Uterus (tissue), 2 donors: ENCODE results near the gene IGLON5.

Source experiments
- CTCF ChIP-seq, 4 experiments: fragments of 200-600 bp in 2 of 4; fragments of 450-650 bp in 2 of 4; sonication (generic) in 2 of 4; IDR thresholded peaks; one replicate each; pipeline ENCODE4 v1.5.1; 2016 to 2019; ENCODE audit warnings: antibody characterized with exemption in 4 of 4, mild to moderate bottlenecking in 2 of 4, moderate library complexity in 1 of 4
- POLR2A ChIP-seq, 2 donors: fragments of 450-650 bp; IDR thresholded peaks; one replicate each; pipeline ENCODE4 v1.6.1; 2016; ENCODE audit warnings: antibody characterized with exemption in 2 of 2, mild to moderate bottlenecking in 1 of 2, moderate library complexity in 1 of 2

GRCh38 chr19:51346742-51347141, 35.3 kb downstream of the IGLON5 start:
- TF ChIP-seq CTCF (IDR thresholded peaks at IDR 0.05) (no peak), POLR2A (IDR thresholded peaks at IDR 0.05) (no peak)
